ENCODE results near the gene TSPAN33. TPM values are rescaled to one million over a fixed set of nuclear protein-coding genes. Genes with fewer than 3 reads are reported as not detected.

The TSPAN33 gene
- total and polyA plus RNA-seq, 2 of the 13 experiments (the other 11 are each of a cell fraction or from before 2014, with no cell fraction given): 15.3 to 16.5 TPM

- no peaks in the 10 kb centered on the region for H3K36me3 ChIP-seq (replicated peaks in 1 of 2; ENCODE audit: control insufficient read depth in 1 of 2, insufficient read depth in 2 of 2, low read length in 2 of 2)
- H3K9me3 ChIP-seq (ENCODE audit: low read length): no peaks in the 10 kb centered on the region
- FAIRE-seq (no peak), ATAC-seq (no peak), DNase-seq (ENCODE audit: low spot score) (no peak)
- H3K4me3 ChIP-seq (replicated peaks in 1 of 3; ENCODE audit: insufficient read depth in 1 of 3, low read depth in 2 of 3, low read length in 3 of 3): no peak overlapping the region
- in situ Hi-C loops (cut with HindIII; ENCODE audit: extremely low pct_ligation_motif_present, low pct_unique_long_range_greater_than_20kb) (no loop called here), intact Hi-C loops (cut with micrococcal nuclease; ENCODE audit: unreplicated experiment) (no loop called here)
- H3K4me2 ChIP-seq (ENCODE audit: low read depth, low read length): no peak overlapping the region
- H3K27ac ChIP-seq (ENCODE audit: extremely low read length, insufficient read depth, low read length): no peak overlapping the region
- CTCF ChIA-PET (ENCODE audit: low intra/inter-chr PET ratio, low total read pairs): no interaction called here
- peaks cover 0 to 2% of the 10 kb centered on the region in 2 experiments; a peak in 1 of 5 replicates for H3K27me3 ChIP-seq (ENCODE audit: control insufficient read depth in 1 of 2, insufficient read depth in 2 of 2, low read length in 2 of 2)
- H3K9ac ChIP-seq (ENCODE audit: insufficient read depth, low read depth, low read length): no peak overlapping the region
- H4K20me1 ChIP-seq (ENCODE audit: insufficient read depth, low read length): no peaks in the 10 kb centered on the region
- no peak for TF ChIP-seq ARID2 (CRISPR knock-in tag; IDR thresholded peaks at IDR 0.05; ENCODE audit: borderline replicate concordance)
- no peak for TF ChIP-seq ZKSCAN5 (CRISPR knock-in tag; IDR thresholded peaks at IDR 0.05)
- TF ChIP-seq ARHGAP35 (CRISPR knock-in tag; IDR thresholded peaks at IDR 0.05; ENCODE audit: borderline replicate concordance): no peak
- TF ChIP-seq ZMAT3 (CRISPR knock-in tag; conservative IDR thresholded peaks at IDR 0.05): no peak
- TF ChIP-seq ZSCAN21 (CRISPR knock-in tag; IDR thresholded peaks at IDR 0.05; ENCODE audit: borderline replicate concordance): no peak
- TF ChIP-seq KLF16 (CRISPR knock-in tag; IDR thresholded peaks at IDR 0.05): no peak
- no peak for TF ChIP-seq HOXA9 (CRISPR knock-in tag; IDR thresholded peaks at IDR 0.05; ENCODE audit: borderline replicate concordance)
- TF ChIP-seq ZNF841 (CRISPR knock-in tag; IDR thresholded peaks at IDR 0.05; ENCODE audit: borderline replicate concordance): no peak
- no peak for TF ChIP-seq FUBP1 (CRISPR knock-in tag; IDR thresholded peaks at IDR 0.05; ENCODE audit: borderline replicate concordance)
- H2AFZ ChIP-seq (ENCODE audit: low read length): no peak overlapping the region
- H3K79me2 ChIP-seq (ENCODE audit: insufficient read depth, low read length): no peaks in the 10 kb centered on the region
- no TSS peak for BruUV-seq (replicated peaks)
- no peaks in the 10 kb centered on the region for H3K4me1 ChIP-seq (ENCODE audit: insufficient read depth, low read length)
- 83% methylated on average over 39 of the region's 50 CpGs for WGBS (ENCODE audit: low lambda C conversion rate)
- POLR2A ChIA-PET: no interaction called here
Observed at GRCh38 chr7:129126314-129126713, 18.2 kb upstream of the TSPAN33 start.

Measured in HepG2 (cell line).